GM12878 (cell line): Measurements from ENCODE around the gene CACNA2D4.

Experiments used
- CEBPZ ChIP-seq: fragments of 150-350 bp; IDR thresholded peaks from 2 replicates; pipeline ENCODE4 v1.6.1; 2016; ENCODE audit warnings: low read depth, low read length
- CHD1 ChIP-seq: IDR thresholded peaks from 2 replicates; pipeline ENCODE4 v1.6.1; 2012; ENCODE audit warnings: low read depth, low read length, improper control_type of control experiment
- CTCF ChIP-seq, 3 experiments: IDR thresholded peaks in 2 of 3; conservative IDR thresholded peaks in 1 of 3; 2 replicates each; pipeline ENCODE4 v1.5.1; 2011; ENCODE audit warnings: low read depth in 3 of 3, low read length in 3 of 3, mild to moderate bottlenecking in 3 of 3, control low read depth in 2 of 3, moderate library complexity in 2 of 3, inconsistent platforms in 1 of 3, mixed read lengths in 1 of 3; ENCODE audit not compliant: control insufficient read depth in 2 of 3, insufficient read depth in 1 of 3; ENCODE audit errors: extremely low read depth in 1 of 3
- MAX ChIP-seq: IDR thresholded peaks from 2 replicates; pipeline ENCODE4 v1.6.1; 2012; ENCODE audit warnings: low read depth, low read length, improper control_type of control experiment
- NR2F1 ChIP-seq: fragments of 450-650 bp; conservative IDR thresholded peaks from 2 replicates; pipeline ENCODE4 v1.6.1; 2017; ENCODE audit warnings: mild to moderate bottlenecking
- PML ChIP-seq: IDR thresholded peaks from 2 replicates; pipeline ENCODE4 v1.6.1; 2012; ENCODE audit warnings: low read length, inconsistent platforms
- RAD21 ChIP-seq: IDR thresholded peaks from 2 replicates; pipeline ENCODE4 v1.6.1; 2011; ENCODE audit warnings: mild to moderate bottlenecking, low read depth, low read length, moderate library complexity; ENCODE audit not compliant: insufficient read depth
- RUNX3 ChIP-seq: IDR thresholded peaks from 2 replicates; pipeline ENCODE4 v1.6.1; 2012; ENCODE audit warnings: low read length, inconsistent platforms
- USF2 ChIP-seq: IDR thresholded peaks from 2 replicates; pipeline ENCODE4 v1.6.1; 2011; ENCODE audit warnings: low read depth, low read length, improper control_type of control experiment, borderline replicate concordance
- ZBTB40 ChIP-seq: fragments of 450-650 bp; IDR thresholded peaks from 2 replicates; pipeline ENCODE4 v1.6.1; 2016; ENCODE audit warnings: mild to moderate bottlenecking, moderate library complexity, borderline replicate concordance
- ZNF274 ChIP-seq: IDR thresholded peaks from one replicate; pipeline ENCODE4 v1.8.0; 2011; ENCODE audit not compliant: insufficient read length, insufficient read depth

GRCh38 chr12:1797011-1797901 lies 121.2 kb downstream of the CACNA2D4 start:
- TF ChIP-seq RAD21 (no peak), CEBPZ (no peak), ZNF274 (no peak), NR2F1 (no peak; the same call in 1 of the 2 replicates), PML (no peak), RUNX3 (peak; percentile 23), CTCF (IDR thresholded peaks at IDR 0.05 in 2 of 3, conservative IDR thresholded peaks at IDR 0.05 in 1 of 3; ENCODE audit: control insufficient read depth in 2 of 3, extremely low read depth in 1 of 3, insufficient read depth in 1 of 3, low read depth in 3 of 3, low read length in 3 of 3) (peak in 1 of 3 experiments; percentile 6; a peak in 1 of 6 replicates), MAX (peak; percentile 43; the same call in 1 of the 2 replicates), ZBTB40 (0 out of 2 replicates have a peak, but pooled peaks have one; percentile 39), USF2 (no peak), CHD1 (no peak)
